GM18511 (cell line): Measurements from ENCODE around the gene PMEPA1.

Experiments used
- ATAC-seq: cut with Tn5 transposase; IDR thresholded peaks from one replicate; pipeline ENCODE4 v1.9.1; 2021; ENCODE audit warnings: mild to moderate bottlenecking, moderate library complexity; ENCODE audit not compliant: unreplicated experiment

The PMEPA1 gene

GRCh38 chr20:57737349-57737748 lies 27.5 kb upstream of the PMEPA1 start:
- ATAC-seq: no peak

- no peak for ATAC-seq
Observed at GRCh38 chr20:57736738-57737347, 27.0 kb upstream of the PMEPA1 start.

DNA sequence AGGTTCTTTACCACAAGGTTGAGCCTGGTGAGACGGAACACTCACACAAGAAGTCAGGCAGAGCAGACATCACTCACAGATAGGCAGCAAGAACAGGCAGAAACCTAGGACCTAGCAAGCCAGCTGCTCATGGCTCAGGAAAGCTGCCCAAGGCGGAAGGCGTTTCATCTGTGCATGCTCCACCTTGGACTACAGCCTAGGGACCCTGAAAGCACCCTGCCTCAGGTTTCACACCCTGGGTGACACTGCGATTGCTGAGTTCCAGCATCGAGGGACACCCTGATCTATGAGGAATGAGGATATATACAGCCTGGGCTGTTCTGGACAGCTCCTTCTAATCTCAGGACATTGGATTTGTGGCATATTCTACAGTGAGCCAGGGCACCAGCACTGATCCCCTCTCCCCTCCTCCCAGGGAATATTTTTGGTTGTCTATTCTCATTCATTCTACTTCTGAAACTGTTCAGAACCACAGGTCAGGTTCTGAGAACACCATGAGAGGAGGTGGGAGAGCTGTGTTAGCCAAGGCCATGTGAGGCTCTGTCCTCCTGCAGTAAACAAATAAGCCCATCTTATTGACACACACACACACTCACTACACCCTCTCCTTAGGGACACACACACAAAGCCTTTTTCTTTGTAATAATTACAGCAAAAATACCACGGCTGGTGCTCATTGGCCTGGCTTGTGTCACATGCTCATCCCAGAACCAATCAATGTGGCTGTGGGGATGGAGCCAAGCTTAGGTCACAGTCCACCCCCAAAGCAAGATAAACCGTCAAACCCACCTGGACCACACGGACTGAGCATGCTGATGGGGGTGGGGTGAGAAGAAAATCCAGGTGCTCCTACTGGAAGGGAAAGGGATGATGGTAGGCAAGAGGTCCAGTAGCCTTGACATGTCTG lies 26.3 kb upstream of the PMEPA1 start:
- ATAC-seq: no peak

DNA sequence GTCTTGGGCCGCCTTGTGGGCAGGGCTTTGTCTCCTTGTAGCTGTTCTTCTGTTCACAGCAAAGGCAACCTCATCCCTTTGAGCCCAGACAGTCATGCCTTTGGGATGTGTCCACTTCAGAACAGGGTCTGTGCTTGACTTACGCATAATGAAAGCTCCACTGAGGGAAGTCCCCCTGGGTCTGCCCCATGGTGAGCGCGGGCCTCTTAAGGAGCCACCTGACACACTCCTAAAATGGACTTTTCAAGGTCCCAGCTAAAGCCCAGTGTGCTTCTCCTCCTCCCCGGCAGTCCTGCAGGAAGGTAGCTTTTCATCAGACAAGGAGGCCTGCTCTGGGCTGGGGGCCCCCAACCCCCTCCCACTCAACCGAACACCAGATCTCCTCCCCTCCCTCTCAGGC lies 24.9 kb upstream of the PMEPA1 start:
- no peak for ATAC-seq

DNA sequence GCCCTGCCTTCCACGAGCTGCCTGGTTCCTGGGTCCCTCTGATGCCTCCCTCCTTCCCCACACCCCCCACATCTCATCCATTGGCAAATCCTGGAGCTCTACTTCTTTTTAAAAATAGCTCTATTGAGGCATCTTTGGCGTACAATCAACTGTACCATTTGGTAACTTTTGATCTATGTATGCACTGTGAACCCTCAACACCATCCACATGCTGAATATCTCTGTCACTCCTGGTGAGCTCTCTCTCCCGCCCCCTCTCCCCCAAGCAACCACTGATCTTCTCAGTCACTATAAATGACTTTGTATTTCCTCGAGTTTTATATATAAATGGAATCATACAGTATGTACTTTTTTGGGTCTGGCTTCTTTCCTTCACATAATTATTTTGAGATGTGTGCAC lies 22.4 kb upstream of the PMEPA1 start:
- ATAC-seq: no peak

DNA sequence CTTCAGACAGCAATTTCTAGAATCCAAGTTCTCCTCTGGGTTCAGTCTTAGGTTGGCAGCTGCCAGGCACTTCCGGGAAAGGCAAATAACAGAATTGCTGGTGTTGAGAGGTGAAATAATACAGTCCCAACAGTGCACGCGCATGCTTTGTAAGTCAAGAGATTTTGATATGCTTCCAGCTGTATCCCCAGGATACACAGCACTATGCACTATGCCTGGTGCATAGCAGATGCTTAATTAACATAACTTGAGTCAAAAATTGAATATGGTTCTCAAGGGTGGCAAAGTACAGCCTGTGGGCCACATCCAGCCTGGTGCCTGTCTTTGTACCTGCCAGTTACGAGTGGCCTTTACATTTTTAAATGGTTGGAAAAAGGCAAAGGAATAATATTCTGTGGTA lies 18.9 kb upstream of the PMEPA1 start:
- ATAC-seq: no peak

DNA sequence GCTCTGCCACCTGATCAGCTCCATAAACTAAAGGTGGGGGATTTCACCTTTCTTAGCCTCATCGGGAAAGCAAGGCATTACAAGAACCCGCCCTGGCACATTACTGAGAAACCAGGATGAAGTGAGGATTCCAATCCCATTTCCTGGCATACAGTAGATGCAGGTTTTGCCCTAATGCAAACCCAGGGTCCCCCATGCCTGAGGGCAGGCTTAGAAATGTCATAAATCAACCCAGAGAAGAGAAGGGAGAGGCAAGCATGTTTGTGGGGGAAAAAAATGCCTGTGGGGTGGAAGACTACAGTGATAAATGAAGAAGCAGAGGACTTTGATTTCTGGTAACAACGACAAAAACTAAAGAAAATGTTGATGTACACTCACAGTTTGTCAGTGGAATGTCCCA lies 18.0 kb upstream of the PMEPA1 start:
- ATAC-seq: no peak

DNA sequence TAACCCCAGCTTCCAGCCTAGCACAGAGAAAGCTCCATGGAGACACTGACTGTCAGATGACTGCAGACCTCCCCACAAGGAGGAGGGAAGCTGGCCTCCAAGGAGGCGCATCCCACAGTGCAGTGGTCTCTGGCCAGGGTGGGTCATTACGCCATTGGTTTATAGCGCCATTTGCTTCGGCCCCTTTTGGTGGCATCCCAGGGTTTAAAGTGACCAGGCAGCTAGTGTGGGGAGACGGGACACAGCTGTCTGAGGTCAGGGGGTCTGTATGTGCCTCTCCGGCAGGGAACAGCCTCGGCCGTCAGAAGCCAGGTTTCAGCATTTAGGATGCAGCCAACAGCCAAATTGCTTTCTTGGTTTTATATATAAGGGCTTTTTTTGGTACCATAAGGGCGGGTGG lies 15.8 kb upstream of the PMEPA1 start:
- ATAC-seq: no peak

DNA sequence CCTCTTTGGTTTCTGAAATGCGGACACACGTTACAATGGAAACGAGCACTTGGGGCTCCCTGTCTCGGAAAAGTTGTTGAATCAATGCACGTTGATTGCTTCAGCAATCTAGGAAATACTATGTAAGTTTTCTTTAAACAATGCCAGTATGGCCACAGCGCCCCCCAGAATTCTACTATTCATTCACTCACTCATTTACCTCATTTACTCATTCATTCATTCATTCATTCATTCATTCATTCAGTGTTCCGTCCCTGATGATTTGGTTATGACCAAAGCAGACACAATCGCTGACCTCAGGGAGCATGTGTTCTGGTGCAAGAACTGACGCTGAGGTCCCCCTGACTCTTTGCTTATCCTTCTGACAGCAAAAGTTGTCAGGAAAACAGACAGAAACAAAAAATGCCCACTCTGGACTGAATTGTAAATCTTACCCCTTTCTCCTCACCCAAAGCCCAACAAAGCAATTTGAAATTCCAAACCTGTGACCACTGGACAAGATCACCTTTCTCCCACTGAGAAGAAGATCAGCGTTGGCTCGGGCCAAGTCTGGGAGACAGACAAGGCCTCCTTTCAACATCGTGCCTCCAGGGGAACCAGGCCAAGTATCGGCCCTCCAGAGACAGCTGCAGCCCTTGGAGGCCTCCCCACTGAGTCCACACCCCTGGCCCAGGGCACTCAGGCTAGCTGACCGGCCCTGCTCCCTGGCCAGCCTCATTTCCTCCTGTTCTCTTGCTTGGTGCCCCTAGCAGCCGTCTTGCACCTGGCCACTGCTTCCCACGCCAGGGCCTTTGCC lies 15.0 kb upstream of the PMEPA1 start:
- ATAC-seq: no peak

DNA sequence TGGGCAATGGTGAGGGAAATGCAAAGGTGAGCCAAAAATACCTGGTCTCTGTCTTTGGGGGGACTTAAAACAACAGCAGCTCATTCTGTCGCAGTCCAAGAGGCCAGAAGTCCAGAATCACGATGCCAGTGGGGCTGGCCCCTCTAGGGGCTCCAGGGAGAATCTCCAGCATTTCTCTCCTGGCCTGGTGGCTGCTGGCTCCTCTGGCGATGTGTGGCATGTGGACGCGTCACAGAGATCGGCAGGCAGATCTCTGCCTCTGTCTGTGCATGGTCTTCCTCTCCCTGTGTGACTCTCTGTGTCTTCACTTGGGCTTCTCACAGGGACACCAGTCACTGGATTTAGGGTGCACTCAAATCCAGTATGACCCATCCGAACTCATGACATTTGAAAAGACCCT lies 14.0 kb upstream of the PMEPA1 start:
- no peak for ATAC-seq

GRCh38 chr20:57719951-57720350 lies 10.1 kb upstream of the PMEPA1 start:
- ATAC-seq: no peak

GRCh38 chr20:57718490-57719009 lies 8.7 kb upstream of the PMEPA1 start:
- ATAC-seq: peak; percentile 98

GRCh38 chr20:57717797-57718196 lies 8.0 kb upstream of the PMEPA1 start:
- ATAC-seq: no peak

- ATAC-seq: no peak
Observed at GRCh38 chr20:57716901-57717300, 7.1 kb upstream of the PMEPA1 start.

DNA sequence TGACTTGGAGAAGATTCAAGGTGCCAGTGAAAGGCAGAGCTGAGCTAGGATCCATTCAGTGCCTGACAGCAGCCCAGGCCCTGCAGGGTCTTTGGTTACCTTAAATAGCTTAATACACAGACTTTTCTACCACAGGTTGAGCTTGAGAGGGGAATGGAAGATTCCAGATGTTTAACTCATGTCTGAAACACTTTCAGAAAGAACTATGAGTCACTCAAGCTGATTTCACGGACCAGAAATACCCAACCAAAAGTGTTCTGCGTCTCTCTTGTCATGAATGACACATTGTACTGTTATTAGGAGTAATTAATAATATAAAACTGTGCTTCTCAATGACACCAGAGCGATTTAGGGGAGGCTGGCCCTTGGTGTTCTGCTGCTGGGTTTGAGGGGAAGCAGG lies 6.4 kb upstream of the PMEPA1 start:
- no peak for ATAC-seq

GRCh38 chr20:57715268-57715904 lies 5.6 kb upstream of the PMEPA1 start:
- ATAC-seq: no peak

GRCh38 chr20:57714409-57715267 lies 4.8 kb upstream of the PMEPA1 start:
- no peak for ATAC-seq

DNA sequence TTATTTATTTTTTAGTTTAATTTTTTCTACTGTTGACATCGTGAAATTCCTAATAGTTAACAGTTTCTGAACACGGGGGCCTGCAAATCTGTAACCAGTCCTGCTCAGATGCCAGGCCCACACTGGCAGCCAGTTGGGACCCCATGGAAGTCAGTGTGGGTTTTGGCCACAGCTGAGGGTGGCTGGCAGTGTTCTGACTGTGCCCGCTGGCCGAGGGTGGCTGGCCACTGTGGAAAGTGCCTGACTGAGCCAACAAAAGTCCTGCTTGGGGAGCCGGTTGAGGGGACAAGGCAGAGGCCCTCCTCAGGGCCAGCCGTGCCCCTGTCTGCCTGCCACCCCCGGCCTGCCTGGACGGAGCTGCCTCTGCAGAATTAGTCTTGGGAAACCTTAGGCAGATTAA lies 4.1 kb upstream of the PMEPA1 start:
- ATAC-seq: no peak

DNA sequence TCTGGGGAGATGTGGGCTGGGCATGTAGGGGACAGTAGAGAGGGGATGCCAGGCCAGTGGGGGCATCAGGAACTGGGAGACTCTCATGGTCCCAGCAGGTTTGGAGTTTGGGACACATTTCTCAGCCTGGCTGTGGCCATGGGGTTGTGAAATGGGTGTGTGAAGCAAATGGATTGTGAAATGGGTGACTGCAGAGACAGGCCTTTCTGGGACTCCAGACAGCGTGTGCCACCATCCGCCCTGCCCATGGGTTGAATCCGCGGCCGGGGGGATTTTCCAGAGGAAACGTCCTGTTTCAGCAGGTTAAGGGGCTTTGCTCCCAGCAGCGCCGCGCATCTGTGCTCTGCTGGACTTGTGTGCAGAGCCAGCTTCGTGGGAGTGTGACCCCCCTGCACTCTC lies 3.7 kb upstream of the PMEPA1 start:
- no peak for ATAC-seq

DNA sequence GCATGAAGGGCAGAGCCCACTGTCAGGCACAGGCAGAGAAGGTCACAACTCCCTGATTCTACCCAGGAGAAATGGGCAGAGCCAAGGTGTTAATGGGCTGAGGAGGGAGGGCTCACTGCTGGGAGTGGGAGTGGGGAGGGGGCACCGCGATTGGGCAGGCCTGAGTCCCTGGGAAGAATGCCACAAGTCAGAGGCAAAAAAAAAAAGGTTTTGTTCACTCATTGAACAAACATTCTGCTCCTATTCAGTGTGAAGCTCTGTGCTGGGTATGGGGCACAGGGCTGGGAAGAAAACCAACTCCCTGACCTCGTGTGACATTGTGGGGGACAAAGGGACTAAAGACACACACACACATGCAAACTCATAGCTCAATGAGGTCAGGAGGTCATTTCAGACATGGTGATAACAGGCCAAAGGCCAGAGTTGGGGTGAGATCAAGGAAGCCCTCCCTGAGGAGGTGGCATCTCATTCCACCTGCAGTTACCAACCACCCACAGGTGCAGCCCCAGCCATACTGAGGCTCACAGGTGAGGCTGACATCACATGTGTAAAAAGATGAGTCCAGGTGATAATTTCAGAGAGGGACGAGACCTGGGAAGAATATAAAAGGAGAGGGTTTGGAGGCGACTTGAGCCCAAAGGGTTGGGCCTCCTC lies 3.2 kb upstream of the PMEPA1 start:
- no peak for ATAC-seq
